Heart right ventricle (tissue), 16 donors: Measurements from ENCODE around the gene MPV17L. TPM values are rescaled to one million over a fixed set of nuclear protein-coding genes. Genes with fewer than 3 reads are reported as not detected.
"Not testable (repeated sequence)": the region's sequence is repeated elsewhere in the genome, so short reads cannot be mapped to it uniquely, and the experiment has no call there.

Experiments used
- ATAC-seq, 8 donors: fragments of 200-7000 bp; cut with Tn5 transposase; one replicate each; pipeline ENCODE4 v1.9.1; 2020; ENCODE audit warnings: mild to moderate bottlenecking in 8 of 8, moderate library complexity in 8 of 8, moderate number of reproducible peaks in 1 of 8
- DNase-seq, 2 donors: peaks; one replicate each; pipeline ENCODE4 v3.0.0-alpha.2; 2020
- H3K27ac ChIP-seq, 10 donors: fragments of 200-600 bp; sonication (generic) in 2 of 10; one replicate each; pipeline versions ENCODE4 v1.5.0 to v1.8.0; 2020 to 2022; ENCODE audit warnings: mild to moderate bottlenecking in 3 of 10
- H3K27me3 ChIP-seq, 7 donors: fragments of 200-600 bp; one replicate each; pipeline ENCODE4 v1.8.0; 2021 to 2022; ENCODE audit warnings: mild to moderate bottlenecking in 2 of 7
- H3K36me3 ChIP-seq, 9 donors: fragments of 200-600 bp; sonication (generic) in 1 of 9; one replicate each; pipeline versions ENCODE4 v1.5.0 to v1.8.0; 2020 to 2022; ENCODE audit warnings: mild to moderate bottlenecking in 2 of 9
- H3K4me1 ChIP-seq, 9 donors: fragments of 200-600 bp; sonication (generic) in 1 of 9; one replicate each; pipeline versions ENCODE4 v1.5.0 to v1.8.0; 2020 to 2022; ENCODE audit warnings: mild to moderate bottlenecking in 4 of 9
- H3K4me3 ChIP-seq, 10 donors: fragments of 200-600 bp; sonication (generic) in 2 of 10; one replicate each; pipeline versions ENCODE4 v1.5.0 to v1.8.0; 2020 to 2022; ENCODE audit warnings: mild to moderate bottlenecking in 7 of 10, moderate library complexity in 2 of 10
- H3K9me3 ChIP-seq, 11 donors: fragments of 200-600 bp in 10 of 11; sonication (generic) in 2 of 11; one replicate each; pipeline versions ENCODE4 v1.5.0 to v1.8.0; 2013 to 2022; ENCODE audit warnings: mild to moderate bottlenecking in 2 of 11, control low read depth in 1 of 11, moderate library complexity in 1 of 11
- CTCF ChIP-seq, 9 donors: fragments of 200-600 bp; sonication (generic) in 2 of 9; IDR thresholded peaks; one replicate each; pipeline versions ENCODE4 v1.5.0 to v1.8.0; 2021 to 2022; ENCODE audit warnings: antibody characterized with exemption in 9 of 9, mild to moderate bottlenecking in 5 of 9, moderate library complexity in 1 of 9
- WGBS, 2 donors: extraction: QIAGEN DNeasy Blood & Tissue Kit; methylation state at CpG; one replicate each; pipeline ENCODE4 v1.1.7; 2013; ENCODE audit warnings: inconsistent platforms in 1 of 2; 5-methylcytosine and 5-hydroxymethylcytosine counted together
- intact Hi-C, 10 donors: fragments of 100-400 bp; cut with DNase I; formaldehyde crosslinking; loops; one replicate each; pipeline versions ENCODE4 v1.11.1 to v1.14.2; 2022
- polyA plus RNA-seq, 2 donors: library from polyadenylated mRNA; stranded (reverse); fragments of 200-250 nt; gene quantifications; one replicate each; pipeline ENCODE4 v1.2.3, GENCODE V29; 2013
- total RNA-seq, 10 donors: library from RNA; stranded (reverse); fragmentation: NEBNext Ultra II Directional in 3 of 10; extraction: Animal tissue kit (Norgen Biotek cat#: 25700) in 3 of 10; gene quantifications; one replicate each; pipeline versions ENCODE4 v1.2.1 to v1.2.4, GENCODE V29; 2021 to 2023
- donor health status: Arrhythmogenic right ventricular cardiomyopathy.
- donor health status: ischemic (EF 13 %, LVEDD 7.1; RV severe dilation, severe dysfunction).
- donor health status: healthy with polysubstance abuse.
- donor health status: DM: no; HTN: yes; CAD: no.
- donor health status: DM: no; HTN: no; CAD: no.
- donor health status: ischemic (EF 25% LVEDD 6.9; RV normal size, moderate dysfunction).
- donor health status: ischemic (EF 25% LVEDD 5.7; RV mildly dilated, moderate dysfunction).
- donor health status: healthy.
- donor health status: DM: yes; HTN: yes; CAD: no.
- donor health status: Ischemic cardiomyopathy.
- donor health status: ischemic (EF 35%, LVEDD 5.7; RV mildly dilated, moderate dysfunction).
- donor health status: nonischemic (EF 11% LVEDD 7.7; RV severe dilation, severe dysfunction).
- donor health status: DM: yes; HTN: yes; CAD: no.
- donor health status: PGD.
- donor health status: ischemic (EF 29% LVEDD 5.4; RV normal size, mild dysfunction).
- donor health status: nonischemic (EF 23%, LVEDD 6.1; RV moderate dilation, normal function).

Gene MPV17L
- total and polyA plus RNA-seq, 12 donors, result 2.8 to 10.0 (median 8.2) TPM

GRCh38 chr16:15446901-15447300, 51.3 kb downstream of the MPV17L start:
- H3K4me1 ChIP-seq, result no peaks in the 10 kb centered on the region
- intact Hi-C loops, result loop anchor here in 1 of 10 donors (10.0 kb wide), 1 partner anchor 68 kb away; no protein-coding TSS in a partner anchor
- DNase-seq (no peak), ATAC-seq (no peak)
- no peak overlapping the region for H3K4me3 ChIP-seq
- no peaks in the 10 kb centered on the region for H3K27me3 ChIP-seq
- H3K36me3 ChIP-seq, result no peaks in the 10 kb centered on the region
- WGBS, 2 donors, result 94 to 95% methylated on average over 5 of the region's 5 CpGs
- no peak overlapping the region for H3K27ac ChIP-seq
- peaks cover 0 to 9% (median 0%) of the 10 kb centered on the region in 11 donors for H3K9me3 ChIP-seq
- TF ChIP-seq CTCF (IDR thresholded peaks at IDR 0.05), result no peak

- H3K4me1 ChIP-seq, result no peaks in the 10 kb centered on the region
- DNase-seq, result no peak
- intact Hi-C loops, result no loop called here
Observed at GRCh38 chr16:15450624-15451023, 55.1 kb downstream of the MPV17L start.

GRCh38 chr16:15451098-15451731, 55.7 kb downstream of the MPV17L start:
- DNase-seq (no peak), ATAC-seq (no peak)
- Histone ChIP-seq H3K9me3 (no peaks in the 10 kb centered on the region), H3K27me3 (no peaks in the 10 kb centered on the region), H3K4me1 (no peaks in the 10 kb centered on the region), H3K4me3 (no peak overlapping the region), H3K27ac (no peak overlapping the region), H3K36me3 (no peaks in the 10 kb centered on the region)
- intact Hi-C loops, result no loop called here
- 87 to 90% methylated on average over 10 of the region's 10 CpGs for WGBS, 2 donors
- no peak for TF ChIP-seq CTCF (IDR thresholded peaks at IDR 0.05)

More at GRCh38 chr16:15450624-15451023, 55.1 kb downstream of the MPV17L start:
- 77 to 81% methylated on average over 6 of the region's 6 CpGs for WGBS, 2 donors
- no peaks in the 10 kb centered on the region for H3K36me3 ChIP-seq
- no peaks in the 10 kb centered on the region for H3K27me3 ChIP-seq
- no peak for TF ChIP-seq CTCF (IDR thresholded peaks at IDR 0.05)
- no peak overlapping the region for H3K4me3 ChIP-seq
- no peak overlapping the region for H3K27ac ChIP-seq
- H3K9me3 ChIP-seq, result peaks cover 0 to 3% (median 0%) of the 10 kb centered on the region in 11 donors
- ATAC-seq, result no peak

- no peak for ATAC-seq
- WGBS, 2 donors, result 84 to 88% methylated on average over 8 of the region's 8 CpGs
- no peaks in the 10 kb centered on the region for H3K4me1 ChIP-seq
- DNase-seq, result no peak
- TF ChIP-seq CTCF (IDR thresholded peaks at IDR 0.05), result no peak
- intact Hi-C loops, result no loop called here
- H3K27ac ChIP-seq, result no peak overlapping the region
- no peaks in the 10 kb centered on the region for H3K9me3 ChIP-seq
- H3K36me3 ChIP-seq, result no peaks in the 10 kb centered on the region
- no peaks in the 10 kb centered on the region for H3K27me3 ChIP-seq
- H3K4me3 ChIP-seq, result no peak overlapping the region
Observed at GRCh38 chr16:15452246-15452855, 56.8 kb downstream of the MPV17L start.

- H3K4me3 ChIP-seq, DNase-seq, H3K9me3 ChIP-seq, intact Hi-C loops, H3K36me3 ChIP-seq, H3K27me3 ChIP-seq, H3K27ac ChIP-seq, H3K4me1 ChIP-seq, ATAC-seq: not testable (repeated sequence)
- 89 to 90% methylated on average over 7 of the region's 7 CpGs for WGBS, 2 donors
Observed at GRCh38 chr16:15453296-15453695, 57.7 kb downstream of the MPV17L start.

GRCh38 chr16:15454933-15455332, 59.4 kb downstream of the MPV17L start:
- H3K27me3 ChIP-seq, H3K4me1 ChIP-seq, intact Hi-C loops, H3K36me3 ChIP-seq, H3K4me3 ChIP-seq, H3K27ac ChIP-seq, ATAC-seq, DNase-seq, H3K9me3 ChIP-seq: not testable (repeated sequence)
- 97 to 98% methylated on average over 11 of the region's 11 CpGs for WGBS, 2 donors
